Measurements from ENCODE around the gene PKD2.

Gene PKD2

GRCh38 chr4:88007304-88008121 is at the start of gene PKD2:
TSS of gene PKD2 (plus strand) at chr4:88007635. CDS start at chr4:88007734, 99 bp downstream.
- peak within 1 kb of the TSS; percentile 75 to 82 for H3K4me3 ChIP-seq (replicated peaks in 1 of 2; ENCODE audit: low read depth in 2 of 2, low read length in 2 of 2)
- no peak for TF ChIP-seq CTCF (IDR thresholded peaks at IDR 0.05; ENCODE audit: low read depth, low read length)
- DNase-seq (ENCODE audit: low read depth in 2 of 2) = peak; percentile 68 to 82

GRCh38 chr4:87961993-87962392 is 45.4 kb upstream of the PKD2 start:
- TF ChIP-seq CTCF (IDR thresholded peaks at IDR 0.05; ENCODE audit: low read depth, low read length) = no peak
- no peak overlapping the region for H3K4me3 ChIP-seq (replicated peaks in 1 of 2; ENCODE audit: low read depth in 2 of 2, low read length in 2 of 2)
- peak; percentile 20 to 64 for DNase-seq (ENCODE audit: low read depth in 2 of 2)

GRCh38 chr4:87962398-87963146 is 44.9 kb upstream of the PKD2 start:
- no peak for DNase-seq (ENCODE audit: low read depth in 2 of 2)
- TF ChIP-seq CTCF (IDR thresholded peaks at IDR 0.05; ENCODE audit: low read depth, low read length) = no peak

GRCh38 chr4:87965501-87965975 is 41.9 kb upstream of the PKD2 start:
- TF ChIP-seq CTCF (IDR thresholded peaks at IDR 0.05; ENCODE audit: low read depth, low read length) = no peak
- no peak for DNase-seq (ENCODE audit: low read depth in 2 of 2)
- no peak overlapping the region for H3K4me3 ChIP-seq (replicated peaks in 1 of 2; ENCODE audit: low read depth in 2 of 2, low read length in 2 of 2)

More at GRCh38 chr4:87962398-87963146, 44.9 kb upstream of the PKD2 start:
- H3K4me3 ChIP-seq (replicated peaks in 1 of 2; ENCODE audit: low read depth in 2 of 2, low read length in 2 of 2) = no peak overlapping the region

- H3K4me3 ChIP-seq (replicated peaks in 1 of 2; ENCODE audit: low read depth in 2 of 2, low read length in 2 of 2) = no peak overlapping the region
- no peak for DNase-seq (ENCODE audit: low read depth in 2 of 2)
- TF ChIP-seq CTCF (IDR thresholded peaks at IDR 0.05; ENCODE audit: low read depth, low read length) = no peak
Measured at GRCh38 chr4:87966095-87966496, 41.3 kb upstream of the PKD2 start.

GRCh38 chr4:87967193-87967592 is 40.2 kb upstream of the PKD2 start:
- no peak for TF ChIP-seq CTCF (IDR thresholded peaks at IDR 0.05; ENCODE audit: low read depth, low read length)
- no peak overlapping the region for H3K4me3 ChIP-seq (replicated peaks in 1 of 2; ENCODE audit: low read depth in 2 of 2, low read length in 2 of 2)
- DNase-seq (ENCODE audit: low read depth in 2 of 2) = no peak
